ENCODE data around the gene MASP2. TPM values are rescaled to one million over a fixed set of nuclear protein-coding genes. Genes with fewer than 3 reads are reported as not detected.
"Not testable (repeated sequence)": the region's sequence is repeated elsewhere in the genome, so short reads cannot be mapped to it uniquely, and the experiment has no call there.

Gene MASP2
- total RNA-seq, 2 experiments from 2014 or later: not detected

DNA sequence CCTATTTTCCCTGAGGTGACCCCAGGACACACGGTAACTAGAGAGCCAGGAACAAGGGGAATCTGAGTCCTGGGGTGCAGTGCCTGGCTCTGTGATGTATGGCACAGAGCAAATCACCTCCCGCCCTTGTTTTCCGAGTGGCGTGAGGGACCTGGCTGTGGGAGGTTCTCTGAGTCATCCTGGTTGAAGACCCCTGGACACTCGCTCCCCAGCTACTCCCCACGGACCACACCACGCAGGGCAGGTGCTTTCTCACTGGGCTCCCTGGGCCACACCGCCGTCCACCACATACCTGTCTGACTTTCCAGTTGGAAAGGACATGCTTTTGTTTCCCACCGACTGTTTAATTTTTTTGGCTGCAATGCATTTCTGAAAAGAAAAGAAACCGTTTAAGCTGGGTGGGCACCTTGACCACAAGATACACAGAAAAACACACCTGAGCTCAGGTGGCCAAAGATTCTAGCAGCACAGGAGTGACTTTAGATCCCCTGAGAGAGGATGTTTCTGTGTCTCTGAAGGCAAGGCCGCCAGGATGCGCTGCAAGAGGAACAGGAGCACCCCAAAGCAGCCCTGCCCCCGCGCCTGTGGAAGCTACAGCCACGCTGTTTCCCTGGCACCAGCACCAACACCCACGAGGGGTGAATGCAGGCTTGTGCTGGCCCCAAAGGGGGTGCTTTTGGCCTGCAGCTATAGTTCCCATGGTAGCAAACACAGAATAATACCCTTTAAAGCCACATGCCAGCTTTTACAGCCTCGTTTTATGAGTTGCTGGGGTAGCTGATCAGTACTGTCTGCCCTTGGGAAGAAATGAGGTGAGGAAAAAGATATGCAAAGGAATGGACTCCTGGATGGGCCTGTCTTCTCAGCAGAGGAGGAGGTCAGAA, 20.9 kb upstream of the MASP2 start:
- Mint-ChIP-seq H3K36me3 (ENCODE audit: low read depth) (peaks cover 71% of the 10 kb centered on the region), H3K4me3 (no peak overlapping the region), H3K4me1 (peaks cover 11% of the 10 kb centered on the region), H3K27ac (peak overlapping the region; percentile 26), H3K9me3 (ENCODE audit: low read depth) (no peaks in the 10 kb centered on the region), H3K27me3 (no peaks in the 10 kb centered on the region)
- ATAC-seq (no peak), DNase-seq (no peak)
- POLR2A ChIA-PET: no interaction called here
- CTCF ChIA-PET: interaction anchor here (0.6 to 2.8 kb wide), 3 partner anchors 31 to 597 kb away, joined by 3 to 11 read pairs (median 4); no protein-coding TSS in a partner anchor
- intact Hi-C loops (cut with DNase I, micrococcal nuclease): no loop called here

DNA sequence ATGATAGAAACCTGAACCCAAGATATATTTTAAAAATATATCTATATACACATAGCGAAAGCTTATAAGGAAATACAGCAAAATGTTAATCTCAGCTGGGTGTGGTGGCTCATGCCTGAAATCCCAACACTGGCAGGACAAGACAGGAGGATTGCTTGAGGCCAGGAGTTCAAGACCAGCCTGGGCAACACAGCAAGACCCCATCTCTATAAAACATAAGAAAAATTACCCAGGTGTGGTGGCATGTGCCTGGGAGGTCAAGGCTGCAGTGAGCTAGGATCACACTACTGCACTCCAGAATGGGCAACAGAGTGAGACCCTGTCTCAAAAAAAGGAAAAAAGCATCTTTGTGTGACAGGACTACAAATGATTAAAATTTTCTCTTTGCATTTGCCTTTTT, 18.8 kb upstream of the MASP2 start:
- no peak overlapping the region for H3K27ac Mint-ChIP-seq

DNA sequence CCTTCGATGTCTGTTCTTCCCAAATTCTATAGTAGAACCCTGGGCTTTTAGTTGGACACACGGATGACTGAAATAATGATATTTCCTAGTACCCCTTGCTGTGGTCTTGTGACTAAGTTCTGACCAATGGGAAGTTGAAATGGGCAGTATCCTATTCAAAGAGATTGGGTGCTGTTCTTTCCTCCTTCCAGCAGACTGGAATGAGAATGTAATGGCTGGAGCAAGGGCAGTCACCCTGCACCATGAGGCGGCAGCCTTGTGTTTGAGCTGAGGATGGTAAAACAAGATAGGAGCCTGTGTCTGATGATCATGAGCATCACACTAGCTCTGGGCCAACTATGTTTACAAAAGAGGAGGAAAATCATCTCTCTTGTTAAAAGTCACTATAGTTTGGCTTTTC, 17.9 kb upstream of the MASP2 start:
- no peaks in the 10 kb centered on the region for H3K9me3 Mint-ChIP-seq (ENCODE audit: low read depth)
- ChIA-PET POLR2A (no interaction called here), CTCF (no interaction called here)
- intact Hi-C loops (cut with DNase I, micrococcal nuclease): loop anchor here in 1 of 2 experiments (5.0 kb wide), 2 partner anchors 672 to 842 kb away; partner anchors contain the start of gene AGTRAP
- peaks cover 53% of the 10 kb centered on the region for H3K36me3 Mint-ChIP-seq (ENCODE audit: low read depth)
- ATAC-seq (no peak), DNase-seq (no peak)
- H3K4me3 Mint-ChIP-seq: no peak overlapping the region
- no peaks in the 10 kb centered on the region for H3K27me3 Mint-ChIP-seq
- H3K4me1 Mint-ChIP-seq: peaks cover 30% of the 10 kb centered on the region
- no peak overlapping the region for H3K27ac Mint-ChIP-seq

More for the DNA sequence above, 18.8 kb upstream of the MASP2 start:
- no peak overlapping the region for H3K4me3 Mint-ChIP-seq
- POLR2A ChIA-PET: no interaction called here
- H3K4me1 Mint-ChIP-seq: peaks cover 28% of the 10 kb centered on the region
- H3K36me3 Mint-ChIP-seq (ENCODE audit: low read depth): peaks cover 58% of the 10 kb centered on the region
- DNase-seq (no peak), ATAC-seq (no peak)
- intact Hi-C loops (cut with DNase I, micrococcal nuclease): no loop called here
- no peaks in the 10 kb centered on the region for H3K27me3 Mint-ChIP-seq
- CTCF ChIA-PET: interaction anchor here (2.8 kb wide), 1 partner anchor 29 kb away, joined by 11 read pairs; no protein-coding TSS in a partner anchor
- H3K9me3 Mint-ChIP-seq (ENCODE audit: low read depth): no peaks in the 10 kb centered on the region

DNA sequence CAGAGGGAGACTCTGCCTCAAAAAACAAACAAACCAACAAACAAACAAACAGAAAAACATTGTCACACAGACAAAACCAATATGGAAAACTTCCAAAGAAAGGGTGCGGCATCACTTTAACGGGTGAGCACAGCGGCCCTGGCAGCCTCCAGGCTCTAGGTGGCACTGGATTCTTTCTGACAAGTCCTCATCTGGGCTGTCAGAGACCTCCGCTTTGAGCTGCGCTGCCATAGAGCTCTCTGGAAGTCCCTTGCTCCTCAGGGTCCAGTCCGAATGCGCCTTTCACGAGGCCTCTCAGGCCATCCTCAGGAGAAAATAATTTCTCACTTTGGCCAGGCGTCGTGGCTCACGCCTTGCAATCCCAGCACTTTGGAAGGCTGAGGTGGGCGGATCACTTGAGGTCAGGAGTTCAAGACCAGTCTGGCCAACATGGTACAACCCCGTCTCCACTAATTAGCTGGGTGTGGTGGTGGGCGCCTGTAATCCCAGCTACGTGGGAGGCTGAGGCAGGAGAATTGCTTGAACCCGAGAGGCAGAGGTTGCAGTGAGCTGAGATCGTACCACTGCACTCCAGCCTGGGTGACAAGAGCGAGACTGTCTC, 17.0 kb upstream of the MASP2 start:
- not testable (repeated sequence) for H3K9me3 Mint-ChIP-seq (ENCODE audit: low read depth); ATAC-seq; H3K4me3 Mint-ChIP-seq; H3K27ac Mint-ChIP-seq; H3K27me3 Mint-ChIP-seq
- intact Hi-C loops (cut with DNase I, micrococcal nuclease): loop anchor here in 1 of 2 experiments (5.0 kb wide), 2 partner anchors 673 to 843 kb away; partner anchors contain the start of gene AGTRAP
- Mint-ChIP-seq H3K4me1 (peaks cover 25% of the 10 kb centered on the region), H3K36me3 (ENCODE audit: low read depth) (peaks cover 47% of the 10 kb centered on the region)
- ChIA-PET CTCF (interaction anchor here (1.1 to 5.3 kb wide), 2 partner anchors 27 to 35 kb away, joined by 3 to 40 read pairs; no protein-coding TSS in a partner anchor), POLR2A (interaction anchor here (0.8 kb wide), 1 partner anchor 35 kb away, joined by 3 read pairs; the partner anchor contains the start of gene EXOSC10)
- peak; percentile 40 for DNase-seq

DNA sequence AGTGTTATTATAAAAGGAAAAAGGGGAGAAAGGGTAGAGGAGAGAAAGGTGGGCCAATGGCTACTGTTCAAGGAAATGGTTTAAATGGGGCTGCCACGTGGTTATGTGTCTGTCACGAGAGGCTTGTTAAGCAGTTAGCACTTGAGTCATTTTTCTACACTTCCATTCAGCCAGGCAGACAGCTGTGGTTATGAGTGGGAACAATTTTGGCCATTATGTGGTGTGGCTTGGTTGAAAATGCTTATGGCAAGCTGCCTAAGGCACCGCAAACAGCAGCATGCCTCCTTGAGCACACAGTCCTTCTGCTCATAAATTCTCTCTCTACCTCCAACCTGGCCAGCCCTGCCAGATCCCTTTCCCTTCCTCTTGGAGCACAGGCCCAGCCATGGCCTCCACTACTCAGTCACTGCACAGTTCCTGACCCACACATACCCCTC, 15.9 kb upstream of the MASP2 start:
- peak; percentile 58 for DNase-seq
- Mint-ChIP-seq H3K27ac (peak overlapping the region; percentile 64), H3K4me3 (peak overlapping the region; percentile 27), H3K9me3 (ENCODE audit: low read depth) (no peaks in the 10 kb centered on the region), H3K36me3 (ENCODE audit: low read depth) (peaks cover 47% of the 10 kb centered on the region), H3K27me3 (no peaks in the 10 kb centered on the region), H3K4me1 (peaks cover 36% of the 10 kb centered on the region)
- intact Hi-C loops (cut with DNase I, micrococcal nuclease): loop anchor here in 1 of 2 experiments (5.0 kb wide), 2 partner anchors 674 to 844 kb away; partner anchors contain the start of gene AGTRAP
- no peak for ATAC-seq
- POLR2A ChIA-PET: interaction anchor here (0.8 kb wide), 1 partner anchor 36 kb away, joined by 3 read pairs; the partner anchor contains the start of gene EXOSC10
- CTCF ChIA-PET: interaction anchor here (0.8 to 5.3 kb wide), 3 partner anchors 19 to 36 kb away, joined by 3 to 40 read pairs (median 3); no protein-coding TSS in a partner anchor

DNA sequence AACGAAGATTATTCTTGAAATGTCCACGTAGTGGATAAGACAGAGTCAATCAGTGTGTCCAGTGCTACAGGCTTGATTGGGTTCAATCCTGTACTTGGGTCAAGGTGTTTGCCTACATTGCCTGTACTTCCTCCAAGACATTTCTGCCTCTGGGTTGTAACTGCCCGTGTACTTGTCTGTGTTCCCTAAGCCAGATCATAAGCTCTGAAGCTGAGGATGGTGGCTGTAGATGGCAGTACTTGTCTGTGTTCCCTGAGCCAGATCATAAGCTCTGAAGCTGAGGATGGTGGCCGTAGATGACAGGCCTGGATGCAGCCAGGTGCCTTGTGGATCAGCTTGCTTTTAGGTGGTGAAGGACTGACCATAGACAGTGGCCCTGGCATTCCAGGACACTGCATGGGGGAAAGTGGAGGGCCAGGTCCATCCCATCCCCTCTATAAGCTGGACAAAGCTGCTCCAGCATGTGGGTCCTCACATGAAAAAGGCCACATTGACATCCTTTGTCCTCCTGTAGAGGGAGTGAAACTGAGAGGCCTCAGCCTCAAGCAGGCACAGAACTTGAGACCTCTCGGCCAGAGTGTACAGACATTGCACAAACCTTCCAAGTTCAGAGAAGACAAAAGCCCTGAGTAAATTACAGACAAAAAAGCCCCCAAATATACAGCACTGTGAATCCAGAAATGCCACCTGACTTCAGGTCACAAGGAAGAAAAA, 14.8 kb upstream of the MASP2 start:
- Mint-ChIP-seq H3K27me3 (no peaks in the 10 kb centered on the region), H3K4me3 (peak overlapping the region; percentile 17), H3K4me1 (peaks cover 41% of the 10 kb centered on the region), H3K36me3 (ENCODE audit: low read depth) (peaks cover 52% of the 10 kb centered on the region), H3K9me3 (ENCODE audit: low read depth) (no peaks in the 10 kb centered on the region), H3K27ac (peak overlapping the region; percentile 15)
- intact Hi-C loops (cut with DNase I, micrococcal nuclease): loop anchor here in 1 of 2 experiments (5.0 kb wide), 2 partner anchors 675 to 845 kb away; partner anchors contain the start of gene AGTRAP
- ATAC-seq (no peak), DNase-seq (no peak)
- ChIA-PET POLR2A (interaction anchor here (0.6 to 1.0 kb wide), 2 partner anchors 28 to 500 kb away, joined by 3 to 5 read pairs; no protein-coding TSS in a partner anchor), CTCF (interaction anchor here (0.6 to 5.3 kb wide), 4 partner anchors 25 to 1434 kb away, joined by 3 to 40 read pairs (median 4); no protein-coding TSS in a partner anchor)

DNA sequence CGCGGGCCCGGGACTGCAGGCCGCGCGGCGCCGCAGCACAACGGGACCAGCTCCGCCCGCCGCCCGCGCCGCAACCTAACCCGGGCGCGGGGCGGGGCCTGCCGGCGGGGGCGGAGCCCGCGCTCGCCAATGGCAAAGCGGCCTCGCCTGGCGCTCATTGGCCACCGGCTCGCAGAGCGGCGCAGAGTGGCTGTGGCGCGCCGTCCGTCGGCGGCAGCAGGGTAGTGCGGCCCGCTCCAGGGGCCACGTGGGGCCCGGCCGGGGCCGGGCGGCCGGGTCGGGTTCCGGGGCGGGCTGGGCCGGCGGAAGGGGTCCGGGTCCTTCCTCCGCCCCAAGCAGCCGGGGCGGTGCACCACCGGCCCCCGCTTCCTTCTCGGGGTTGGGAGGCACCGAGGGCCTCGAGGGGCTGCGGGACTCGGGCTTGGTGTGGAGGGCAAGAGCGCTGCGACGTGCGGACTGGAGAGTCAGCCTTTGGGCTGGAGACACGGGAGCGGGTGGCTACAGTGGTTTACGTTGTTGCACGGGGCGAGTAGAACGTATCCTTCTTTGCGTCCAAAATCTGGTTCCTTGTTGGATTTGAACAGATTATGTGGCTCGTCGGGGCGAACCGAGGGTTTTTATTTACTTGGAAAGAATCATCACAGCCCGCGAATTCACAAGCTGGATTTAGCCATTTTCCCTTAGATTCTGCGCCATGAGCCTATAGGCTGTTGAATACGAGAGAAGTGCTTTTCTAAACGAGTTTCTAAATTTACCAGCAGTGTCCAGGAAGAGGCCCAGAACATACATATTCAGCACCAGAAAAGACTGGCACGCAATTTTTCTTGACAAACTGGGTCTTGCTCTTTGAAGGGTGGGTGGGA, 13.2 kb upstream of the MASP2 start, which contains the start of gene SRM:
TSS of gene SRM (minus strand) at position 51 of the 863 bp plus-strand sequence. CDS start 75 bp downstream, outside the sequence.
- intact Hi-C loops (cut with DNase I, micrococcal nuclease): loop anchor here (1.0 to 5.0 kb wide), 12 partner anchors 13 to 1028 kb away; partner anchors contain the start of genes EXOSC10 (in 2 of the 2), AGTRAP (in 1 of the 2), CLCN6 (in 1 of the 2) and MAD2L2 (in 1 of the 2)
- Mint-ChIP-seq H3K27me3 (no peaks in the 10 kb centered on the region), H3K27ac (peak within 1 kb of the TSS; percentile 94), H3K4me1 (peaks cover 41% of the 10 kb centered on the region), H3K36me3 (ENCODE audit: low read depth) (peaks cover 42% of the 10 kb centered on the region), H3K4me3 (peak within 1 kb of the TSS; percentile 93), H3K9me3 (ENCODE audit: low read depth) (no peaks in the 10 kb centered on the region)
- ATAC-seq (peak; percentile 98), DNase-seq (peak; percentile 95)
- CTCF ChIA-PET: interaction anchor here (0.7 to 5.3 kb wide), 6 partner anchors 10 to 1228 kb away, joined by 3 to 40 read pairs (median 4); no protein-coding TSS in a partner anchor
- POLR2A ChIA-PET: interaction anchor here (0.5 to 0.6 kb wide), 2 partner anchors 11 to 195 kb away, joined by 3 read pairs; no protein-coding TSS in a partner anchor

DNA sequence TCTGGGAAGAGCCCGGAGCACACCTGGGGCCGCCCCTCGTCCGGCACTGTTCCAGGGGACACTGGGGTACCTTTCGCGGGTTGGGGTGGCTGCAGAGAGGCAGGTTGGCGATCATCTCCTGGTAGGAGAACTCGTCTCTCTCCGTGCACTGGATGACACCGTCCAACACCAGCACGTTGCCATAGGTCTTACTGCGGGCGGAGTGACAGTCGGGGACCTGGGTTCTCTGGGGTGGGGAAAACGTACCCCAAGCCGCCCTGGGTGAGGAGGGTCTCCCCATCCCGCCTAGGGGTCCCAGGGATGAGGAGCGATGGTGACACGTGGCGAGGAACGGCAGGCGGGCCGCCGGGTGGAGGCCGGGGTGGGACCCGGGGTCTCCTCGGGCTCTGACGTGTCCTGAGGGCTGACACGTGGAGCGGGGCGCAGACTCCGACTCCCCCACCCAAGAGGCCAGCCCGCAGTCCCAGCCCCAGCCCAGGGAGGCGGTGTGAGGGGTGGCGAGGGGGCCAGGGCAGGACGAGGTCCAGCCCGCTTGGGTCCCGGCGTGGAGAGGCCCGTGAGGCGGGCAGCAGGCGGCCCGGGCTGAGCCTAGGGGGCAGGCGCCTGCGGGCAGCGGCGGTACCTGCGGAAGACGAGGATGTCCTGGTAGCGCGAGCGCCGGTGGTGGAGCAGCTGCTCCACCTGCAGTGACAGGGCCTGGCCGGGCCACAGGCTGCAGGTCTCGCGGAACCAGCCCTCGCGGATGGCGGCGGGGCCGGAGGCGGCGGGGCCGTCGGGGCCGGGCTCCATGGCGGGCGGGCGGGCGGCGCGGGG, 12.3 kb upstream of the MASP2 start:
- Mint-ChIP-seq H3K9me3 (ENCODE audit: low read depth) (no peaks in the 10 kb centered on the region), H3K4me3 (peak overlapping the region; percentile 93), H3K36me3 (ENCODE audit: low read depth) (peaks cover 42% of the 10 kb centered on the region), H3K4me1 (peaks cover 41% of the 10 kb centered on the region), H3K27me3 (no peaks in the 10 kb centered on the region), H3K27ac (peak overlapping the region; percentile 88)
- POLR2A ChIA-PET: interaction anchor here (0.6 kb wide), 1 partner anchor 12 kb away, joined by 3 read pairs; no protein-coding TSS in a partner anchor
- intact Hi-C loops (cut with DNase I, micrococcal nuclease): no loop called here
- CTCF ChIA-PET: interaction anchor here (0.6 to 5.3 kb wide), 4 partner anchors 13 to 764 kb away, joined by 3 to 40 read pairs (median 4); no protein-coding TSS in a partner anchor
- peak; percentile 5 for ATAC-seq
- no peak for DNase-seq

DNA sequence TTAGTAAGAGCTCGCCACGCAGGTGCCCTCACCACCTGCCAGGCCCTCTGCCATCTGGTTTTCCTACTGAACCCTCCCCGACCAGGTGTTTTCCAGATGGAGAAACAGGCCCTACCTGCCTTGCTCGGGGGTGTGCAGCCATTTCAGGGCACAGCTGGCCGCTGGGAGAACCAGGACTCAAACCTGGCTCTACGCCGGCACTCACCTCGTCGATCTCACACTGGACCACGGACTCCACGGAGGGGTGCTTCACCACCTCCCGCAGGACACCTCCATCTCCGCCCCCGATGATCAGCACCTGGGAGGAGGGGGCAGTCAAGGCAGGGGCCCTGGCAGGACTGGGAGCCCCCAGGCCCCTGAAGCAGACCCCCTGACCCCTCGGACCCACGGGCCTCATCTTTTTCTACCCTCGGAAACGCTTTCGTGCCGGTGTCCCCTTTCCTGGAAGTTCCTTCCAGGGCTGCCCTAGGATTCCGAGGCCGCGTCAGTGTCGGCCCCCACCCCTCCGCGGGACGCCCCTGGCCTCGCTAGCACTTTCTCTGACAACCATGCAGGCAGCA, 11.6 kb upstream of the MASP2 start:
- intact Hi-C loops (cut with DNase I, micrococcal nuclease): no loop called here
- H3K27ac Mint-ChIP-seq: peak overlapping the region; percentile 88
- POLR2A ChIA-PET: interaction anchor here (0.6 kb wide), 1 partner anchor 660 kb away, joined by 4 read pairs; no protein-coding TSS in a partner anchor
- ATAC-seq (no peak), DNase-seq (no peak)
- H3K36me3 Mint-ChIP-seq (ENCODE audit: low read depth): peaks cover 40% of the 10 kb centered on the region
- no peaks in the 10 kb centered on the region for H3K9me3 Mint-ChIP-seq (ENCODE audit: low read depth)
- H3K4me1 Mint-ChIP-seq: peaks cover 41% of the 10 kb centered on the region
- CTCF ChIA-PET: interaction anchor here (0.6 to 3.4 kb wide), 4 partner anchors 21 to 765 kb away, joined by 3 to 17 read pairs (median 5); no protein-coding TSS in a partner anchor
- H3K4me3 Mint-ChIP-seq: peak overlapping the region; percentile 93
- H3K27me3 Mint-ChIP-seq: no peaks in the 10 kb centered on the region

All from activated CD4-positive, alpha-beta T cell treated with anti-CD3 and anti-CD28 coated beads for 36 hours (primary cell).